Activated B cell treated with CpG ODN at 0.5 μM for 24 hours (primary cell): ENCODE data around the gene PXYLP1. TPM values are rescaled to one million over a fixed set of nuclear protein-coding genes. Genes with fewer than 3 reads are reported as not detected.

Source experiments
- ATAC-seq: fragments of 200-7000 bp; cut with Tn5 transposase; one replicate; pipeline ENCODE4 v1.10.0; 2021; ENCODE audit warnings: low read depth, mild to moderate bottlenecking, moderate library complexity
- CTCF ChIA-PET: fragments of 350-600 bp; sonication (Branson Sonifier 250); formaldehyde crosslinking; loops from one replicate; lab custom pipeline; 2021; ENCODE audit warnings: antibody characterized with exemption; lab: Charles Lee
- POLR2A ChIA-PET: fragments of 350-600 bp; sonication (Branson Sonifier 250); formaldehyde crosslinking; loops from one replicate; lab custom pipeline; 2021; ENCODE audit warnings: antibody characterized with exemption; lab: Charles Lee
- DNase-seq: peaks from one replicate; pipeline ENCODE4 v3.0.0; 2022
- H3K27ac Mint-ChIP-seq: one replicate; pipeline ENCODE4 v1.8.0; 2020; ENCODE audit warnings: mixed read lengths
- H3K27me3 Mint-ChIP-seq: one replicate; pipeline ENCODE4 v1.8.0; 2021; ENCODE audit warnings: mixed read lengths
- H3K36me3 Mint-ChIP-seq: one replicate; pipeline ENCODE4 v1.8.0; 2021; ENCODE audit warnings: low read depth, mixed read lengths
- H3K4me1 Mint-ChIP-seq: one replicate; pipeline ENCODE4 v1.8.0; 2021; ENCODE audit warnings: mixed read lengths
- H3K4me3 Mint-ChIP-seq: one replicate; pipeline ENCODE4 v1.8.0; 2020; ENCODE audit warnings: mild to moderate bottlenecking, mixed read lengths
- H3K9me3 Mint-ChIP-seq: one replicate; pipeline ENCODE4 v1.8.0; 2020; ENCODE audit warnings: mixed read lengths
- CTCF ChIP-seq: fragments of 200-600 bp; IDR thresholded peaks from one replicate; pipeline ENCODE4 v1.8.0; 2022; ENCODE audit warnings: antibody characterized with exemption, mild to moderate bottlenecking
- intact Hi-C: fragments of 100-400 bp; cut with micrococcal nuclease; formaldehyde crosslinking; loops from one replicate; pipeline ENCODE4 v1.15.1; 2024
- total RNA-seq: library from RNA; stranded (reverse); gene quantifications from 2 replicates; pipeline ENCODE4 v1.2.3, GENCODE V29; 2022

The PXYLP1 gene
- total RNA-seq, 1 donor from 2014 or later = 2.7 TPM

GRCh38 chr3:141240687-141241615 lies 9.3 kb downstream of the PXYLP1 start:
- CTCF ChIA-PET = no interaction called here
- ATAC-seq = no peak
- Mint-ChIP-seq H3K4me3 (no peak overlapping the region), H3K27ac (no peak overlapping the region), H3K27me3 (no peaks in the 10 kb centered on the region), H3K4me1 (no peaks in the 10 kb centered on the region), H3K36me3 (no peaks in the 10 kb centered on the region), H3K9me3 (no peaks in the 10 kb centered on the region)
- intact Hi-C loops = no loop called here
- no peak for DNase-seq
- POLR2A ChIA-PET = no interaction called here
- no peak for TF ChIP-seq CTCF

DNA sequence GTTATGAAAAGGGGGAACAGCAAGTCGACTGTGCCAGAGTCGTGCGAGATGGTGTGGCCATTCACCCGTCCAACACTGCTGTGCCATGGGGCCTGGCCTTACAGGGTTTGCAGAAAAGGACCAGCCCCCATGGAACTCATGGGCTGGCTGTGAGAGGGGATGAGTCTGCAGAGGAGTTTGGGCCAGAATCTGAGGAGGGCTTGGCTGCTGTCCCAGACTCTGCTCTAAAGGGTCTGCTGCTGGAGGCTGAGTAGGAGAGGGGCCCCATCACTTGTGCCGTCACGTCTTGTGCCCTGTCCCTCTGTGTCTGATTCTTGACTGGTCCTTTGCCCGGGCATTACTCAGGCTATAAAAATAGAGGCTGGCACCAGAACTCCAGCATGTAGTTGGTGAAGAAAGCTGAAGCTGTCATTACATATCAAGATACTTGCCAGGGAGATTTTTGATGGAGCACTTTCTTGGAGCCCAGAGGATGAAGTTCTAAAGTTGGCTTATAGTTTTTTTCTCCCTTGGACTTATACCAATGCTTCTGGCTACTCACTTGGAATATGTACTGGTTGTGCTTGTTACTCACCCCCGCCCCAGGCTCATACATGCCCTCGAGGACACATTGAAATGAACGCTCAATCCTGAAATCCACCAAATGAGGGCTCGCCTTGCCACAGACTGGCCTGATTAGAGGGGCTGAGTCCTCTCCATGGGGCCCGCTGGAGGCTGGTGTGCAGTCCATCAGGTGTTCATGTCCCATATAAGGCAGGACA lies 10.2 kb downstream of the PXYLP1 start:
- DNase-seq (no peak), ATAC-seq (no peak)
- no peak overlapping the region for H3K27ac Mint-ChIP-seq
- H3K4me1 Mint-ChIP-seq = no peaks in the 10 kb centered on the region
- CTCF ChIA-PET = interaction anchor here (1.0 kb wide), 1 partner anchor 11 kb away, joined by 3 read pairs; no protein-coding TSS in a partner anchor
- H3K36me3 Mint-ChIP-seq = no peaks in the 10 kb centered on the region
- no peak for TF ChIP-seq CTCF
- H3K27me3 Mint-ChIP-seq = no peaks in the 10 kb centered on the region
- POLR2A ChIA-PET = interaction anchor here (1.0 kb wide), 1 partner anchor 10 kb away, joined by 3 read pairs; the partner anchor contains the start of gene PXYLP1
- intact Hi-C loops = no loop called here
- H3K4me3 Mint-ChIP-seq = no peak overlapping the region
- no peaks in the 10 kb centered on the region for H3K9me3 Mint-ChIP-seq

DNA sequence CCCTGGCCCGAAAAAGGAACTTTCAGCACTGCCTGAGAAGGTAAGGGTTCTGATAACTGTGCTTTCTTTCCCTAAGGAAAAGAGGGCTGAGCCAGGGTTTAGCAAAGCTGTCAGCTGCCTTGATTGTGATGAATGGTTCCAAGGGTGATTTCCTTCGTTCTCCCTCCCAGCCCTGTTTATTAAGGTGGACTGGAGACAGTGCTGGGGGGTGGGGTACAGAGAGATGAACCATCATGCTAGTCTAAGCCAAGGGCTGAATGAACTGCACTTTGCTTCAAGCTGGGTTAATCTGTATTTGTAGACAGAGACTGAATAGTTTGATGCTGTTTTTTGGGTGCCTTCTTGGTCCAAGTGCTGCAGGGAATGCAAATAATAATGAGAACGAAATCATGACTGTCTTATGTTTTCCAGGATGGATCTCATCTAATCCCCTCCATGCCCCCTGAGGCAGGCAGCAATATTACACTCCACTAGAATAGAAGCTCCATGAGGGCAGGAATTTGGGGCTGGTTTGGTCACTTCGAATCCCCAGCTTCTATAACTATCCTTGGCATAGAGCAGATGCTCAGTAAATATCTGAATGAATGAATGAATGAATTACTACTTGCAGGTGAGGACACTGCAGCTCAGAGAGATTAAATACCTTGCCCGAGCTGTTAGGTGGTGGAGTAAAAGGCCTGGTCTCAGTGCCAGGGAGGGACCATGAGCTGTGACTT lies 10.9 kb downstream of the PXYLP1 start:
- no peaks in the 10 kb centered on the region for H3K9me3 Mint-ChIP-seq
- no peak overlapping the region for H3K27ac Mint-ChIP-seq
- H3K27me3 Mint-ChIP-seq = no peaks in the 10 kb centered on the region
- DNase-seq (no peak), ATAC-seq (no peak)
- POLR2A ChIA-PET = interaction anchor here (1.0 kb wide), 1 partner anchor 11 kb away, joined by 3 read pairs; the partner anchor contains the start of gene PXYLP1
- H3K4me3 Mint-ChIP-seq = no peak overlapping the region
- CTCF ChIA-PET = interaction anchor here (1.0 kb wide), 1 partner anchor 11 kb away, joined by 3 read pairs; no protein-coding TSS in a partner anchor
- intact Hi-C loops = no loop called here
- H3K4me1 Mint-ChIP-seq = no peaks in the 10 kb centered on the region
- no peaks in the 10 kb centered on the region for H3K36me3 Mint-ChIP-seq
- TF ChIP-seq CTCF = no peak

DNA sequence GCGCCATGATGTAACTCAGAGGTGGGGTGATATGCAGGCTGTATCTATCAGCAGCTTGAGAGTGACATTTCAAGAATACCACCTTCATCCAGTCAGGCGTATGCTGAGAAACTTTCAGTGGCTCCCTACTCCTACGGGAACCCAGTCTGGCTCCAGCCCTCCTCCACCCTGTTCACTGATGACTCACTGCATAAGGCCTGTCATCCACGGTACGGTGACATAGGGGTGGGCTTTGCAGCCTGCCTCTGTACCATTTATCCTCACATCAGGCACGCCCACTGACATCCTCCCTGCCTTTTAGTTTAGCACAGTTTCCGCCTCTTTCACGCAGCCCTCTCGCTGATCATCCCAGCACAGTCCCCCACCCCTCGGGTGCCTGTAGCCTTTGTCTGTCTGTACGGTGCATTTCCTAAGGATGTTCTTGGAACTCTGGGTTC lies 11.7 kb downstream of the PXYLP1 start:
- Mint-ChIP-seq H3K36me3 (no peaks in the 10 kb centered on the region), H3K27ac (no peak overlapping the region), H3K9me3 (no peaks in the 10 kb centered on the region), H3K4me1 (no peaks in the 10 kb centered on the region), H3K27me3 (no peaks in the 10 kb centered on the region), H3K4me3 (no peak overlapping the region)
- DNase-seq = no peak
- no peak for TF ChIP-seq CTCF
- ChIA-PET CTCF (no interaction called here), POLR2A (interaction anchor here (1.0 kb wide), 1 partner anchor 12 kb away, joined by 3 read pairs; the partner anchor contains the start of gene PXYLP1)
- no peak for ATAC-seq
- intact Hi-C loops = no loop called here
